ENCODE measurements around the gene WNK1. TPM values are rescaled to one million over a fixed set of nuclear protein-coding genes. Genes with fewer than 3 reads are reported as not detected.

Gene WNK1
- polyA plus RNA-seq, 1 donor: 56.4 TPM

DNA sequence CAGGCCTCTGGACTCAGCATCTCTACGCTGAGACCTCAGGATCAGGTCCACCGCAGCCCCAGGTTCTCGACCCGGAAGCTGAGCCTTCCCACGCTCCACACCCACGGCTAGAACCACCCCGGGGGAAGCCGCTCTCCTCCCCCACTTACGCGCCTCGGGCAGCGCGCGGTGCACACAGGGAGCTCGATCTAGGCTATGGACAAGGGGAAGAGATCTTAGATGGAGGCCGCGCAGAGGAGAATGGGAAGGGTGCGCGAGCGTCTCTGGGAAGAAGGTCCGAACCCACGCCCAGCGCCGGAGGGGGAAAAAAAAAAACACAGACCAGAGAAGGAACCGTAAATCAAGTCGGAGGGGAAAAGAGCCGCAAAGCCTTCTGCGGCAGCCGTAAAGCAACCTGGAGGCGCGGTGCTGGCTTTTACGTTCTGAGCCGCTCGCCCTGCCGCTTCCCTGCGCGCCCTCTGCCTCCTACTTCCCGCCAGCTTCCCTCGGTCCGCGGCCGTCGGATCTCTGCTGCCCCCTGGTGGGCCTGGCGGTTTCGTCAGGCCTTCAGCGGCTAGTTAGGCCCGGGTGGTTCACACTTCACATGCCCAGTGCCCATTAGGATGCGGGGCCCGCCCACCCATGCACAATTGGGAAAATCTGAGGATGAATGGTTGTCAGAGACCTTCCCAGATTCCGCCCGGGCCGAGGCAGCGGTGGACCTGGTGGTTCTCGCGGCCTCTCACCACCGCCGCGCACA lies 197.2 kb downstream of the WNK1 start, which contains the start of gene RAD52:
RAD52 (minus strand) TSS at position 242 of the 739 bp plus-strand sequence. CDS start 16,636 bp downstream, outside the sequence.
- H3K4me1 ChIP-seq (ENCODE audit: control insufficient read depth, insufficient read depth, low read length): peaks cover 13% of the 10 kb centered on the region
- H3K4me3 ChIP-seq (ENCODE audit: low read length): peak within 1 kb of the TSS; percentile 78
- no peaks in the 10 kb centered on the region for H3K9me3 ChIP-seq (ENCODE audit: control insufficient read depth, low read depth, low read length)
- peak within 1 kb of the TSS; percentile 88 for H3K27ac ChIP-seq (ENCODE audit: low read length)
- H3K36me3 ChIP-seq (ENCODE audit: control insufficient read depth, insufficient read depth, low read length): peaks cover 1% of the 10 kb centered on the region
- no peaks in the 10 kb centered on the region for H3K27me3 ChIP-seq (ENCODE audit: control insufficient read depth, insufficient read depth, low read length)
- DNase-seq: peak; percentile 99 to 100
- WGBS (ENCODE audit: insufficient coverage, low lambda C conversion rate): no CpG with 5 or more reads among the region's 58 CpGs

- no CpG with 5 or more reads among the region's 1 CpG for WGBS (ENCODE audit: insufficient coverage, low lambda C conversion rate)
- Histone ChIP-seq H3K4me1 (ENCODE audit: control insufficient read depth, insufficient read depth, low read length) (peaks cover 13% of the 10 kb centered on the region), H3K4me3 (ENCODE audit: low read length) (no peak overlapping the region), H3K36me3 (ENCODE audit: control insufficient read depth, insufficient read depth, low read length) (no peaks in the 10 kb centered on the region), H3K27me3 (ENCODE audit: control insufficient read depth, insufficient read depth, low read length) (no peaks in the 10 kb centered on the region), H3K27ac (ENCODE audit: low read length) (peak overlapping the region; percentile 57), H3K9me3 (ENCODE audit: control insufficient read depth, low read depth, low read length) (no peaks in the 10 kb centered on the region)
- DNase-seq: peak; percentile 70 to 83
These were observed 198.8 kb downstream of the WNK1 start for GRCh38 chr12:951176-951575.

DNA sequence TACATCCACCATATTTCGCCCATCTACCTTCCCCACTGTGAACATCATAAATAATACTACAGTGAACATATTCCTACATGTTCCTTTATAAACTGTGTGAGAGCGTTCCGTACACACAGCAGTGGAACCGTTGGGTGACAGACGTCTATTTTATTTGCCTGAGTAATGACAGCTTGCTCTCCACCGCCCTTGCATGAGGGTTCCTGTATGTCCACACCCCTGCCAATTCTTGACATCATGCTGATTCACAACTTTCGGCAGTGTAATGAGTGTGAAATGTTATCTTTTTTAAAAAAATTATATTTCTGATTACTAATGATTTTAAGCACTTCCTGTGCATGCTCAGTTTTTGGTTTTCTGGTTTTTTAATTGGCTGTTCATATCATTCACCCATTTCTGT lies 201.4 kb downstream of the WNK1 start:
- 50% methylated on average over 2 of the region's 7 CpGs for WGBS (ENCODE audit: insufficient coverage, low lambda C conversion rate)
- H3K4me1 ChIP-seq (ENCODE audit: control insufficient read depth, insufficient read depth, low read length): peaks cover 10% of the 10 kb centered on the region
- H3K9me3 ChIP-seq (ENCODE audit: control insufficient read depth, low read depth, low read length): no peaks in the 10 kb centered on the region
- no peak for DNase-seq
- no peaks in the 10 kb centered on the region for H3K36me3 ChIP-seq (ENCODE audit: control insufficient read depth, insufficient read depth, low read length)
- no peaks in the 10 kb centered on the region for H3K27me3 ChIP-seq (ENCODE audit: control insufficient read depth, insufficient read depth, low read length)
- H3K27ac ChIP-seq (ENCODE audit: low read length): no peak overlapping the region
- no peak overlapping the region for H3K4me3 ChIP-seq (ENCODE audit: low read length)

- no peak for DNase-seq
- no peaks in the 10 kb centered on the region for H3K27me3 ChIP-seq (ENCODE audit: control insufficient read depth, insufficient read depth, low read length)
- H3K27ac ChIP-seq (ENCODE audit: low read length): no peak overlapping the region
- H3K4me3 ChIP-seq (ENCODE audit: low read length): no peak overlapping the region
- no peaks in the 10 kb centered on the region for H3K36me3 ChIP-seq (ENCODE audit: control insufficient read depth, insufficient read depth, low read length)
- H3K4me1 ChIP-seq (ENCODE audit: control insufficient read depth, insufficient read depth, low read length): peaks cover 10% of the 10 kb centered on the region
- no peaks in the 10 kb centered on the region for H3K9me3 ChIP-seq (ENCODE audit: control insufficient read depth, low read depth, low read length)
These were observed 202.4 kb downstream of the WNK1 start for GRCh38 chr12:954741-955140.

GRCh38 chr12:955939-956338 lies 203.6 kb downstream of the WNK1 start:
- DNase-seq: no peak
- H3K27ac ChIP-seq (ENCODE audit: low read length): no peak overlapping the region
- H3K36me3 ChIP-seq (ENCODE audit: control insufficient read depth, insufficient read depth, low read length): no peaks in the 10 kb centered on the region
- H3K4me3 ChIP-seq (ENCODE audit: low read length): no peak overlapping the region
- no peaks in the 10 kb centered on the region for H3K27me3 ChIP-seq (ENCODE audit: control insufficient read depth, insufficient read depth, low read length)
- peaks cover 2% of the 10 kb centered on the region for H3K4me1 ChIP-seq (ENCODE audit: control insufficient read depth, insufficient read depth, low read length)
- no peaks in the 10 kb centered on the region for H3K9me3 ChIP-seq (ENCODE audit: control insufficient read depth, low read depth, low read length)
- 93% methylated on average over 3 of the region's 6 CpGs for WGBS (ENCODE audit: insufficient coverage, low lambda C conversion rate)

GRCh38 chr12:958588-959123 lies 206.3 kb downstream of the WNK1 start:
- H3K4me1 ChIP-seq (ENCODE audit: control insufficient read depth, insufficient read depth, low read length): no peaks in the 10 kb centered on the region
- H3K4me3 ChIP-seq (ENCODE audit: low read length): no peak overlapping the region
- no peak for DNase-seq
- H3K27ac ChIP-seq (ENCODE audit: low read length): no peak overlapping the region
- WGBS (ENCODE audit: insufficient coverage, low lambda C conversion rate): no CpG with 5 or more reads among the region's 8 CpGs
- H3K27me3 ChIP-seq (ENCODE audit: control insufficient read depth, insufficient read depth, low read length): no peaks in the 10 kb centered on the region
- no peaks in the 10 kb centered on the region for H3K9me3 ChIP-seq (ENCODE audit: control insufficient read depth, low read depth, low read length)
- H3K36me3 ChIP-seq (ENCODE audit: control insufficient read depth, insufficient read depth, low read length): no peaks in the 10 kb centered on the region

Other genes starting within 250 kb of the WNK1 start
- 2.8 TPM for gene NINJ2, start 89.1 kb upstream of the WNK1 start, polyA plus RNA-seq
- 27.9 TPM for gene RAD52, start 197.1 kb downstream of the WNK1 start, polyA plus RNA-seq
- gene ERC1, start 238.6 kb downstream of the WNK1 start, polyA plus RNA-seq: 17.5 TPM

All from large intestine (tissue), 3 donors.